Adrenal gland (tissue), 5 donors: ENCODE results near the gene ZDHHC20.

Experiments
- POLR2A ChIP-seq, 2 donors: fragments of 450-650 bp; IDR thresholded peaks; one replicate each; pipeline ENCODE4 v1.6.1; 2017; ENCODE audit warnings: antibody characterized with exemption in 2 of 2, mild to moderate bottlenecking in 2 of 2, moderate library complexity in 1 of 2
- TF ChIP-seq, protein P1 (sequence below), 6 experiments: fragments of 450-650 bp in 4 of 6; fragments of 200-600 bp in 2 of 6; sonication (generic) in 1 of 6; IDR thresholded peaks; 1 replicate in 5 of 6; 2 replicates in 1 of 6; pipeline versions ENCODE4 v1.5.1 to v1.8.0; 2016 to 2021; ENCODE audit warnings: antibody characterized with exemption in 6 of 6, mild to moderate bottlenecking in 2 of 6, moderate library complexity in 1 of 6
- donor health status: DM: no; HTN: no; CAD: no.

DNA sequence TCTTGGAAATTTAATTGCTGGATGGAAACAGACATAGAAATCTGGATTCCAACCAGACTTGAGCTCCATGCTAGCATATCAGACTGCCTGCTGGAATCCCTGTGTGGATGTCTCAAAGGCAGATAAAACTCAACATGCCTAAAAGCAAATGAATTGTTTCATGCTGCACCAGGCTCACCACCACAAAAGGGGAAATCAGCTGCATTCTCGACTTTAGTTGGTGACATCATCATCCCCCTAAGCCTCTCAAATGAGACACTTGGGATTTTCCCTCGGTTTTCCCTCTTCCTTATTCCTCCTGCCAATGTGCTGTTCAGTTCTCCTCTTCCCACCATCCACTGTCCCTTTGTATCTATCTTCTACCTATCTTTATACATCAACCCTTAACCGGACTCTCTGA, 134.3 kb downstream of the ZDHHC20 start:
- TF ChIP-seq, protein P1, sequence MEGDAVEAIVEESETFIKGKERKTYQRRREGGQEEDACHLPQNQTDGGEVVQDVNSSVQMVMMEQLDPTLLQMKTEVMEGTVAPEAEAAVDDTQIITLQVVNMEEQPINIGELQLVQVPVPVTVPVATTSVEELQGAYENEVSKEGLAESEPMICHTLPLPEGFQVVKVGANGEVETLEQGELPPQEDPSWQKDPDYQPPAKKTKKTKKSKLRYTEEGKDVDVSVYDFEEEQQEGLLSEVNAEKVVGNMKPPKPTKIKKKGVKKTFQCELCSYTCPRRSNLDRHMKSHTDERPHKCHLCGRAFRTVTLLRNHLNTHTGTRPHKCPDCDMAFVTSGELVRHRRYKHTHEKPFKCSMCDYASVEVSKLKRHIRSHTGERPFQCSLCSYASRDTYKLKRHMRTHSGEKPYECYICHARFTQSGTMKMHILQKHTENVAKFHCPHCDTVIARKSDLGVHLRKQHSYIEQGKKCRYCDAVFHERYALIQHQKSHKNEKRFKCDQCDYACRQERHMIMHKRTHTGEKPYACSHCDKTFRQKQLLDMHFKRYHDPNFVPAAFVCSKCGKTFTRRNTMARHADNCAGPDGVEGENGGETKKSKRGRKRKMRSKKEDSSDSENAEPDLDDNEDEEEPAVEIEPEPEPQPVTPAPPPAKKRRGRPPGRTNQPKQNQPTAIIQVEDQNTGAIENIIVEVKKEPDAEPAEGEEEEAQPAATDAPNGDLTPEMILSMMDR (IDR thresholded peaks at IDR 0.05) = no peak
- no peak for TF ChIP-seq POLR2A (IDR thresholded peaks at IDR 0.05)
